ENCODE data around the gene PWWP2B.
A peak's percentile ranks its signal among the peaks of the same experiment; 100 is the strongest.

The PWWP2B gene

DNA sequence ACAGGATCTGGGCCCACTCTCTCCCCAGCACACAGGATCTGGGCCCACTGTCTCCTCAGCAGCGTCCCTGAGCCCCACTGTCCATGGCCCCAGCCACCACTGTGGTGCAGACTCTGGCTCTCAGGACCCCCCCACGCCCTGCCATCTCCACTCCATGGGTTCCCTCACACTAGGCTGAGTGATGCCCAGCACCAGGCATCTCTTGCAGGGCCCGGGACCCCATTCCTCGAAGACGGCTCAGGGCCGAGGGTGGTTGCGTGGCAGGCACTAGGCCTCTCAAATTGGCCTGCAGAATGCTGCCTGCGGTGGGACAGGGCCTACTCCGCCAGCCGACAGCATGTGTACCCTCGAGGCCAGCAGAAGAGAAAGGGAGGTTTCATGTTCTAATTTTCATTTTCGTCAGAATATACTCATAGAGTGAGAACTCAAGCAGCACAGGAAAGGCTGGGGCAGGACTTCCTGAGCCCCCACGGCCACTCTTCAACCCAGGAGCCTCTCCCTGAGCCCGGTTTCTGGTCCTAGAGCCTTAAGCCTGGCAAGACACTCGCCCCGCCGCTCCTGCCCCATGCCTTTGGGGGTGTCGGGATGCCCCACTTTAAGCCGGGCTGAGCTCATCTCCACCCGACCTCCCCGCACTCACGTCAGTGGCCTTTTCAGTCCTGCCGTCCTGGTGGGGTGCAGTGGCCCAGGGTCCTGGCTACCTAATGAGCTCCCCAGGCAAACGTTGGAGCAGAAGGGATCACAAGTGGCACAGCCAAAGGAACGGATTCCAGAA lies 44.0 kb downstream of the PWWP2B start:
- no peak overlapping the region for H3K27ac ChIP-seq
- DNase-seq (ENCODE audit: low read depth, low spot score): no peak

DNA sequence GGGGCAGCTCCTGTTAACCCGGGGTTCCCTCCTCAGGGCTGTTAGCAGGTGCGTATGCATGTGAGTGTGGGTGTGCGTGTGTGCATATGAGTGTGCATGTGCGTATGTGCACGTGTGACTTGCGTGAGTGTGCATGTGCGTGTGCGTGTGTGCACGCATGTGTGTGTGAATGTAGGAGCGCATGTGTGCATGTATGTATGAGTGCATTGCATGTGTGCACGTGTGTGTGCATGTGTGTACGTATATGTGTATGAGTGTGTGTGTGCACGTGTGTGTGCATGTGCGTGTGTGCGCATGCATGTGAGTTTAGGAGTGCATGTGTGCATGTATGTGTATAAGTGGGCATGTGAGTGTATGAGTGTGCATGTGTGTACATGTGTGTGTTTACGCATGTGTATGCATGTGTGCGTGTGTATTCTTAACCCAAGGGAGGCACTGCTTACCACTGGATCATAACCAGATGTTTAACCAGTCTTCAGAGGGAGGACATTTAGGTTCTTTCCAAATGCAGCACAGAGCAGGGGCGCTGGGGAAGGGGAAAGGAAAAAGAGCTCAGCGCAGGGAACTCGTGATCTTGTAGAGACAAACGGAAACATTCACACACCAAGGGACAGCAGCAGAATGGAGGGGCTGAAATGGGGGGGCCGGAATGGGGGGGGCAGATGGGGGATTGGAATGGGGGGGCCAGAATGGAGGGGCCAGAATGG lies 45.0 kb downstream of the PWWP2B start:
- no peak overlapping the region for H3K27ac ChIP-seq
- DNase-seq (ENCODE audit: low read depth, low spot score): no peak

DNA sequence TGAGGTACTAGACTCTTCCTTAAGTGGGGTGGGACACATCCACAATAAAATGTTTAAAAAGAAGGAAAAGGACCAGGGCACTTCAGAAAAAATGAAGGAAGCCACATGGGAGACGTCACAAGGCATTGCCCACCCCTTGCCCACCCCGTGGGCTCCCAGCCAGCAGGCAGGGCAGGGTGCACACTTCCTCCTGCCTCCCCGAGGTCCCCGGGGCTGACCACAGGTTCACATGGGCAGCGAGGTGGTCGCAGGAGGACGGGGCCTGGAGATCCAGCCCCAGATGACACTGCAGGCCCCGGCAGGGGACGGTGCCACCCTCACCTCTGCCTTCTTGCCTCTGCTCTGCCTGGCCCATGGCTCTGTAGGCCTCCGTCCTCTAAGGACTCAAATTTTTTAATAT lies 45.6 kb downstream of the PWWP2B start:
- no peak overlapping the region for H3K27ac ChIP-seq
- DNase-seq (ENCODE audit: low read depth, low spot score): no peak

DNA sequence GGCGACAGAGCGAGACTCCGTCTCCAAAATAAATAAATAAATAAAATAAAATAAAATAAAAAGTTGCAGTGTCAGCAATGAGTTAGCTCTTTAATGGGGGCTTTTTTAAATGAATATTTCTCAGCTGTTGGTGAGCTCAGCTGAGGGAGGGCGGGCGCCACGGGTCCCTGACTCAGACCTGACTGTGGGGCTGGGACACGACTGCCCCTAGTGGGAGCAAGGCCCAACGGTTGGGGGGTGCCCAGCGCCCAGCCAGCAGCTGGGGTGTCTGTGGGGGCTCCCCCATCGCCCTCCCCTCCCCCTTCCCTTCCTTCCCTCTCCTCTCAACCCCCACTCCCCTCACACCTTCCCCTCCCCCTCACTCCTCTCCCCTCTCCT lies 46.6 kb downstream of the PWWP2B start:
- no peak overlapping the region for H3K27ac ChIP-seq

DNA sequence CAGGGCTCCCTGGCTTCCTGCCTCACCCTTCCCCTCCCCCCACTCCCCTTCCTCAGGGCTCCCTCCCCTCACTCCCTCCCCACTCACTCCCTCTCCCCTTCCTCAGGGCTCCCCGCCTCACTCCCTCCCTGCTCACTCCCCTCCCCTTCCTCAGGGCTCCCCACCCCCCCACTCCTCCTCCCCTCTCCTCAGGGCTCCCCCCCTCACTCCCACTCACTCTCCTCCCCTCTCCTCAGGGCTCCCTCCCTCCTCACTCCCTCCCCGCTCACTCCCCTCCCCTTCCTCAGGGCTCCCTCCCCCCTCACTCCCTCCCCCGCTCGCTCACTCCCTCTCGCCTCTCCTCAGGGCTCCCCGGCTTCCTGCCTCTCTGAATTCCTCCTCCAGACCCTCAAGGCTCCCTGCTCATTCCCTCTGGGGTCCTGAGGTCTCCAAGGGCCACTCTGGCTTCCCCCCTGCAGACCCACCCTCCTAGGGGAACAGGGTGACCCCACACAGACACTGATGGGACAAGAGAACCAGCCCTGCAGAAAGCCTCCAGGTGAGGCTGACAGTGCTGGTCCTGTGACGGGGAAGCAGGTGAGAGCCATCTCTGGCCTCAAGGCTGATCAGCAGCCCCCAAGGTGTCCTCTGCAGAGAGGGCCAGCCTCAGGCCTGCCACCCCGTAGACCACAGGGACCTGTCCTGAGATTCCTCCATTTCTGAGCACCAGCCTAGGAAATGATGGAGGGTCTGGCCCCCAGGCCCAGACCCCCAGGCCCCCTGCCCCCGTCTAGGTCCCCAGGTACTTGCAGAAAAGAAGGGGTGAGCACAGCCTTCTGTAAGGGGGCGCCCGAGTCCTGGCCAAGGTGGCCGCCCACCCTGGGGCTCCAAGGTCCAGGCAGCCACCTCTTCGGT lies 47.2 kb downstream of the PWWP2B start:
- DNase-seq (ENCODE audit: low read depth, low spot score): no peak
- H3K27ac ChIP-seq: no peak overlapping the region

More for the DNA sequence above, 46.6 kb downstream of the PWWP2B start:
- DNase-seq (ENCODE audit: low read depth, low spot score): no peak

GRCh38 chr10:132444877-132445351 lies 47.9 kb downstream of the PWWP2B start:
- no peak for DNase-seq (ENCODE audit: low read depth, low spot score)
- H3K27ac ChIP-seq: no peak overlapping the region

GRCh38 chr10:132445516-132446194 lies 48.7 kb downstream of the PWWP2B start:
- no peak overlapping the region for H3K27ac ChIP-seq
- DNase-seq (ENCODE audit: low read depth, low spot score): no peak

DNA sequence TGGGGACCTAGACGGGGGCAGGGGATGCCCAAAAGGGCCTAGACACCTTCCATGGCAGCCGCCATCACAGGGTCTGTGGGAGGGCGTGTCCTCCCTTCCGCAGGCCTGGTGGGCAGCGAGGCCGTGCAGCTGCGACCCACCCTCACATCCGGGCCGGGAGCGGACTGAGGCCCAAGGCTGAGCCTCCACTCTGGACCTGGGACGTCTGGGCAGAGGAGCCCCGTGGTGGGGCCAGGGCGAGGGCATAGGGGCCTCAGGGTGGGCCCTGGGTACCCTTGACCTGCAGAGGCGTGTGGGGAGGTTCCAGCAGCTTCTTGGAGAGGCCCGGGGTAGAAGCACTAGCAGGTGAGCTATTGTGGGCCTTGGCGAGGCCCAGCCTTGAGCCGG lies 49.2 kb downstream of the PWWP2B start:
- peak overlapping the region; percentile 100 for H3K27ac ChIP-seq
- DNase-seq (ENCODE audit: low read depth, low spot score): no peak

DNA sequence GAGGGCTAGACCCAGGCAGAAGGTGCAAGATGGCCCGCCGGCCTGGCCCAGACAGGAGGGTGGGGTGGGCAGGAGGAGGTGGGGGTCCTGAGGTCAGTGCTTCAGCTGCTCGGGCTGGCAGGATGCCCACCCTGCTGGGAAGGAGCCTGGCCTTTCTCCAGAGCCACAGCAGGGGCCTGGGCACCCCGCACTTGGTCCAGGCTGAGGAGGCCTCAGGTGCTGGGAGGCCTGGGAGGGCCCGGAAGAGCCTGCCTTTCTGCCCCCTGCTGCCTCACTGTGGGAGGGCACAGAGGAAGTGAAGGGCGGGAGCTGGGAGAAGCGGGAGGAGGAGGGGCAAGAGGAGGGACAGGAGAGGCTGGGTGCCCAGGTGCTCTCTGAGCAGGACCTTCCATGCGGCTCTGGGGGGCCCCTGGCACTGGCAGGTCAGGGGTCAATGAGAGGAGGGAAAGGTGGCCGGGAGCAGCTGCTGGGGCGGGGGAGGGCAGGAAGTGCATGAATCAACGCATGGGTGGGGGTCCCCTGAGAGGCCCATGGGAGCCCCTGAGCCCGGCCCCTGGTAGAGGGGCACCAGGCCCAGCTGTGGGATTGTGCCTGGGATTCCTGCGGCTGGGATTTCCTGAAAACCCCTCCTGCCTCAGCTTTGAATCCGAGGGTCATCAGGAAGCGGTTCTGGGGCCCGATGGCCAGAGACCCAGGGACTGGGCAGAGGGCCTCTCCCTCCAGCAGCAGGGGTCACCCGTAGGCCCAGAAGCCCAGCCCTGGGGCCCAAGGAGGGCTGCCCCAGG lies 49.9 kb downstream of the PWWP2B start:
- no peak for DNase-seq (ENCODE audit: low read depth, low spot score)
- peak overlapping the region; percentile 100 for H3K27ac ChIP-seq

DNA sequence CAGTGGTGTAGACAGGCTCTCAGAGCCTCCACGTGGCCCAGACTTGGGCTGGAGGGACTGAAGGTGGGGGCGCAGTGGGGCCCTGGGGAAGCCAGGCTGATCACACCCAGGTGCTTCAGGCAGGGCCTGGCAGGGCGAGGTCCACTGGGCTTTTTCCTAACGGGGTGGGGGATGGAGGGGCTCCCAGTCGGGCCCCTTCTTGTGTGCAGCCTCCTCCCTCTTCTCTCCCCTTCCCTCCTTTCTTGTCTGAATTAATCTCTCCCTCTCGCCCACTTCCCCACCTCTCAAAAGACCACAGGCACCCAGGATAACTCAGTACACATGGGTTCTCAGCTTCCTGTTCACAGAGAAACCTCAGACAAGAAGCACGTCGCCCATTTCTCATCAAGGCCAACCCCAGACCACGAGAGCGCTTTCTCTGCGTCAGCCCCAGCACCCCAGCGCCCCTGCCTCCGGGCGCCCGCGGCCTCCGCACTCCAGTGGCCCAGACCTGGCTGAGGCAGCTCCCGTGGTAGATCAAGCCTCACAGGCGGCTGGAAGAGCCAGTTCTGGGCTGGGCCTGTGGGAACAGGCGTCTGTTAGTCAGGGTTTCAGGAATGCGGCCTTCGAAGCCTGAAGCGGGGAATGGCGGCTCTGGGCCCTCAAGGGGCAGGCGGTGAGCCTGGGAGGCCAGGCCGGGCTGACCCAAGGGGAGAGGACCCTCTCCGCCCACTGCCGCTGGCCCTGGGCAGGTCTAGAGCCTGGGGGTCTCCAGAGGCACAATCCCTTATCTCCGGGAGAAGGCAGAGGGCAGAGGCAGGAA lies 50.6 kb downstream of the PWWP2B start:
- peak; percentile 95 for DNase-seq (ENCODE audit: low read depth, low spot score)
- H3K27ac ChIP-seq: peak overlapping the region; percentile 100

GRCh38 chr10:132448248-132448731 lies 51.3 kb downstream of the PWWP2B start:
- peak overlapping the region; percentile 100 for H3K27ac ChIP-seq
- peak; percentile 60 for DNase-seq (ENCODE audit: low read depth, low spot score)

GRCh38 chr10:132449051-132449810 lies 52.2 kb downstream of the PWWP2B start:
- no peak for DNase-seq (ENCODE audit: low read depth, low spot score)
- H3K27ac ChIP-seq: peak overlapping the region; percentile 26

- peak overlapping the region; percentile 26 for H3K27ac ChIP-seq
- no peak for DNase-seq (ENCODE audit: low read depth, low spot score)
Observed at GRCh38 chr10:132449811-132450181, 52.8 kb downstream of the PWWP2B start.

DNA sequence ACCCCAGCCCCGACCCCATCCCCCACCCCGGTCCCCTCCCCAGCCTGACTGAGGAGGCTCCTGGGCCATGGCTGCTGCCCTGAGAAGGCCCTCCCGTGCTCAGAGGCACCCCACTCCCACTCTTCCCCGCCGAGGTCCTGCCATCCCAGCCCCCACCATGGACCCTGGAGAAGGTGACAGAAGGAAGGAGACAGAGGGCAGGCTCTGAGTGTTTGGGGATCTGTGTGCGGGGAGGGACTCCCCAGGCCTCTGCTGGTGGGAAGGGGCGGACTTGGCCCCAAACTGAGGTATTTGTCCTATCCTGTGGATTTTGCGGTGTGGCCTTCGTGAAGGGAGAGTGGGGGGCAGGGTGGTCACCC lies 53.4 kb downstream of the PWWP2B start:
- no peak overlapping the region for H3K27ac ChIP-seq
- no peak for DNase-seq (ENCODE audit: low read depth, low spot score)

DNA sequence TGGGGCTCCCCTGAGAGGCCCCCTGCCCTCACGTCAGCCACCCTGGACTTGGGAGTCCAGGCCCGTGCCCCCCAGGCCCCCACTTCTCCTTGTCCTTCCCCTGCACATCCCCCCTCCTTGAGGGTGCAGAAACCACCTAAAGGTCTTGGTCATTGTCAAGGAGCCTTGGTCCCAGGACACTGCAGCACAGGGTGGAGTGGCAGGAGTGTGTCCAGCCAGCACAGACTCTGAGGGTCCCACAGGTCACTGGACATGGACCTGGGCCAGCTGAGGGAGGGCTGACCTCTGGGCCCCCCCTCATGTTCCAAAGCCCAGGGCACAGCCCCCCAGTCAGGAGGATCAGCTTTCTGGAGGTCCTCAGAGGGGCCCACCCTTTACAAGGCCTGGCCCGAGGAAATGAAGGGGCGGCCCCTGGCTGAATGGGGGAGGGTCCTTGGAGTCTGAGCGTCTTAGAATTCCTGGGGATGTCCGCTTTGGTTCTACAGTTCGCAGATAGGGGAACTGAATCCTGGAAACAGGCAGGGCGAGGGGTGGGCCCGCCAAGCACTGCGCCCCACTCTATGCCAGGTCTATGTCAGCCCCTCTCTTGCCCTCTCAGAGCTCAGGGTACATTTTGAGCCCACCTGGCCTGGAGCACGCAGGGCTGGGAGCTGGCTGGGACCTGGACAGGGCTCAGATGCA lies 54.0 kb downstream of the PWWP2B start:
- no peak for DNase-seq (ENCODE audit: low read depth, low spot score)
- H3K27ac ChIP-seq: no peak overlapping the region

DNA sequence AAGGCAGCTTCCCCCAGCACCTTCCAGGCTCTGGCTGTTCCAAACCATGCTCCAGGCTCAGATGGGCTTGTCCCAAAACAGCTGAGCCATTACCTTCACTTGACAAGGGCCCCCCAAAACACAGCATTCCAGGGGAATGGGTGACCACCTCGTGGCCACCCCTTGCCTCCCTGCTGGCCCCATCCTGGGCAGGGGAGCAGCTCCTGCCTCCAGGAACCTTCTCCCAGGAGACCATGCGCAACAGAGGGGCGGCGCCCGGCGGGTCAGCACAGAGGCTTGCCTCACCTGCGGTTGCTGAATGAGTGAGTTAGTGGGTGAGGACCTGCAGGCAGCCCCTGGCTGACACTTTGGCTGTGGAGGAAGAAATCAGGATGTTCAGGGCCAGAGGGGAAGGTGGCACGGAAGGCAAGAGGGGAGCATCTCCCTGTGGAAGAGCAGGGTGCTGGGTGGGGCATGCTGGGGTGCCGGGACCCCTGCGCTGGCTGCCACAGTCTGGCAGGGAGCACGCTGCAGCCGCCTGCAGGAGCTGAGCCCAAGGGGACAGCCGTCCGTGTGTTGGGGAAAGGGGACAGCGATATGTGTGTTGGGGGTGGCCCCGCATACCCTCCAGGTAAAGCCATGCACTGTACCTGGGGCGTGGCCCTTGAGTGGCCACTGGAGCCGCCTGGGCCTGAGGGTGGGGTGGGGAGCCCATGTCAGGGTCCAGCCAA lies 54.7 kb downstream of the PWWP2B start:
- no peak overlapping the region for H3K27ac ChIP-seq

DNA sequence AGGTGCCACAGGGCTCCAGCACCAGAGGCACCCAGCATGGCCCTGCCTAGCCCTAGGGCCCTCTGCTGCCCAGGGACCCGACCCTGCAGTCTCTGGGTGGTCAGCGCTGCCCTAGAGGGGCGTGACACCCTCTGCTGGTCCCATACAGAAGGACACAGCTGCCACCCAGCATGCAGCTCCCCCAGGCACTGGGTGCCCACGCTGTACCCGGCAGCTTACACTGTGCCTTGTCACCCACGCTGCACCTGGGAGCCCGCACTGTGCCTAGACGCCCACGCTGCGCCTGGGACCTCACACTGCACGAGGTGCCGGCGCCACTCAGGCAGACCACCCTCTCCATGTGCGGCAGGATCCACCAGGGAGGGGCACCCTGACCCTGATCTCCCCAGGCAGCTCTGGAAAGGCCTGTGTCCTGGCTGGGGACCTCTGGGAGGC lies 55.2 kb downstream of the PWWP2B start:
- no peak for DNase-seq (ENCODE audit: low read depth, low spot score)
- no peak overlapping the region for H3K27ac ChIP-seq

More for the DNA sequence above, 54.7 kb downstream of the PWWP2B start:
- no peak for DNase-seq (ENCODE audit: low read depth, low spot score)
